CD14-positive monocyte (primary cell): ENCODE measurements around the gene ZNF800. TPM values are rescaled to one million over a fixed set of nuclear protein-coding genes. Genes with fewer than 3 reads are reported as not detected.

ENCODE experiments used
- DNase-seq, 3 donors: peaks; one replicate each; pipeline ENCODE4 v3.0.0-alpha.2; 2011 to 2022
- H2AFZ ChIP-seq: 2 replicates; pipeline ENCODE4 v1.6.0; 2012; ENCODE audit warnings: mild to moderate bottlenecking, low read depth, low read length, inconsistent platforms; ENCODE audit not compliant: insufficient read depth, poor library complexity, severe bottlenecking
- H3K27ac ChIP-seq, 2 donors: 1 replicate in 1 of 2; 2 replicates in 1 of 2; pipeline ENCODE4 v1.5.1; 2012 to 2013; ENCODE audit warnings: low read length in 2 of 2, control low read depth in 1 of 2, inconsistent platforms in 1 of 2, low read depth in 1 of 2, mild to moderate bottlenecking in 1 of 2
- H3K27me3 ChIP-seq, 2 donors: one replicate each; pipeline versions ENCODE4 v1.6.0 to v1.6.1; 2011 to 2013; ENCODE audit warnings: low read length in 2 of 2; ENCODE audit not compliant: control insufficient read depth in 2 of 2, insufficient read depth in 2 of 2
- H3K36me3 ChIP-seq, 2 donors: replicated peaks in 1 of 2; 1 replicate in 1 of 2; 2 replicates in 1 of 2; pipeline versions ENCODE4 v1.5.1 to v1.6.1; 2012 to 2013; ENCODE audit warnings: low read length in 2 of 2, control low read depth in 1 of 2, inconsistent platforms in 1 of 2, mild to moderate bottlenecking in 1 of 2; ENCODE audit not compliant: insufficient read depth in 2 of 2, control insufficient read depth in 1 of 2
- H3K4me1 ChIP-seq, 2 donors: 1 replicate in 1 of 2; 2 replicates in 1 of 2; pipeline versions ENCODE4 v1.5.1 to v1.6.1; 2012 to 2013; ENCODE audit warnings: low read length in 2 of 2, control low read depth in 1 of 2, inconsistent platforms in 1 of 2, mild to moderate bottlenecking in 1 of 2, moderate library complexity in 1 of 2; ENCODE audit not compliant: insufficient read depth in 2 of 2, control insufficient read depth in 1 of 2
- H3K4me2 ChIP-seq: replicated peaks from 2 replicates; pipeline ENCODE3; 2012; ENCODE audit warnings: low read length, moderate library complexity, mild to moderate bottlenecking; ENCODE audit not compliant: poor library complexity, severe bottlenecking; ENCODE audit errors: extremely low read depth
- H3K4me3 ChIP-seq, 3 experiments: fragments of 200-600 bp in 1 of 3; sonication (generic) in 1 of 3; replicated peaks in 1 of 3; 1 replicate in 2 of 3; 2 replicates in 1 of 3; pipeline ENCODE4 v1.5.1; 2011 to 2013; ENCODE audit warnings: low read length in 3 of 3, mild to moderate bottlenecking in 3 of 3, control low read depth in 2 of 3, low read depth in 2 of 3, inconsistent platforms in 1 of 3, moderate library complexity in 1 of 3
- H3K79me2 ChIP-seq: 2 replicates; pipeline ENCODE4 v1.6.0; 2012; ENCODE audit warnings: mild to moderate bottlenecking, control low read depth, inconsistent platforms, low read length, moderate library complexity; ENCODE audit not compliant: insufficient read depth
- H3K9ac ChIP-seq: 2 replicates; pipeline ENCODE4 v1.6.0; 2017; ENCODE audit warnings: low read length, mild to moderate bottlenecking; ENCODE audit not compliant: insufficient read depth, poor library complexity, severe bottlenecking
- H3K9me3 ChIP-seq, 2 donors: replicated peaks in 1 of 2; 1 replicate in 1 of 2; 2 replicates in 1 of 2; pipeline versions ENCODE4 v1.5.1 to v1.6.1; 2012 to 2013; ENCODE audit warnings: low read length in 2 of 2, control low read depth in 1 of 2; ENCODE audit not compliant: control insufficient read depth in 1 of 2, insufficient read depth in 1 of 2
- H4K20me1 ChIP-seq: 2 replicates; pipeline ENCODE4 v1.6.0; 2012; ENCODE audit warnings: mild to moderate bottlenecking, low read length, control low read depth, moderate library complexity; ENCODE audit not compliant: insufficient read depth
- H3K27ac Mint-ChIP-seq, 7 donors: one replicate each; pipeline ENCODE4 v1.8.0; 2020; ENCODE audit warnings: mild to moderate bottlenecking in 7 of 7, mixed read lengths in 7 of 7, moderate library complexity in 6 of 7, inconsistent platforms in 2 of 7
- H3K27me3 Mint-ChIP-seq, 3 donors: one replicate each; pipeline ENCODE4 v1.8.0; 2021 to 2022; ENCODE audit warnings: low read depth in 3 of 3, mild to moderate bottlenecking in 3 of 3, mixed read lengths in 3 of 3, moderate library complexity in 3 of 3, inconsistent platforms in 1 of 3
- H3K36me3 Mint-ChIP-seq, 2 donors: one replicate each; pipeline ENCODE4 v1.8.0; 2020; ENCODE audit warnings: mixed read lengths in 2 of 2, inconsistent platforms in 1 of 2, mild to moderate bottlenecking in 1 of 2
- H3K4me1 Mint-ChIP-seq: one replicate; pipeline ENCODE4 v1.8.0; 2020; ENCODE audit warnings: mild to moderate bottlenecking, mixed read lengths
- H3K4me3 Mint-ChIP-seq, 2 donors: one replicate each; pipeline ENCODE4 v1.8.0; 2020; ENCODE audit warnings: mild to moderate bottlenecking in 2 of 2, mixed read lengths in 2 of 2, moderate library complexity in 1 of 2
- H3K9me3 Mint-ChIP-seq, 7 donors: one replicate each; pipeline ENCODE4 v1.8.0; 2020 to 2022; ENCODE audit warnings: mixed read lengths in 7 of 7, mild to moderate bottlenecking in 6 of 7, moderate library complexity in 6 of 7, inconsistent platforms in 2 of 7
- CTCF ChIP-seq: fragments of 200-600 bp; IDR thresholded peaks from one replicate; pipeline ENCODE4 v1.8.0; 2022; ENCODE audit warnings: antibody characterized with exemption, mild to moderate bottlenecking
- whole genome bisulfite sequencing: methylation state at CpG from one replicate; pipeline ENCODE4 v1.1.5; 2013; ENCODE audit warnings: missing lambda C conversion rate; ENCODE audit not compliant: insufficient coverage; 5-methylcytosine and 5-hydroxymethylcytosine counted together
- intact Hi-C, 2 donors: fragments of 100-400 bp; cut with micrococcal nuclease; formaldehyde crosslinking; loops; one replicate each; pipeline versions ENCODE4 v1.15.0 to v1.15.1; 2023
- polyA plus RNA-seq, 3 donors: library from polyadenylated mRNA; depleted of rRNA in 1 of 3; unstranded in 2 of 3; stranded (reverse) in 1 of 3; fragments of 300-500 nt in 2 of 3; fragments of >200 nt in 1 of 3; fragmentation: Illumina TruSeq in 2 of 3; gene quantifications; 1 replicate in 2 of 3; 2 replicates in 1 of 3; pipeline ENCODE4 v1.2.3, GENCODE V29; 2012 to 2021

ZNF800 gene
- polyA plus RNA-seq, 3 donors: 11.8 to 19.6 (median 16.2) TPM

GRCh38 chr7:127336458-127336857 lies 56.0 kb downstream of the ZNF800 start:
- Histone ChIP-seq H4K20me1 (no peaks in the 10 kb centered on the region), H2AFZ (no peak overlapping the region), H3K79me2 (no peaks in the 10 kb centered on the region), H3K4me2 (no peak overlapping the region), H3K36me3 (no peaks in the 10 kb centered on the region), H3K4me3 (no peak overlapping the region), H3K4me1 (no peaks in the 10 kb centered on the region), H3K27me3 (peaks cover 0 to 4% of the 10 kb centered on the region in 2 donors), H3K9me3 (no peaks in the 10 kb centered on the region), H3K27ac (no peak overlapping the region), H3K9ac (no peak overlapping the region)
- no peaks in the 10 kb centered on the region for H3K4me1 Mint-ChIP-seq
- no peaks in the 10 kb centered on the region for H3K36me3 Mint-ChIP-seq
- DNase-seq: no peak
- H3K9me3 Mint-ChIP-seq: peaks cover 0 to 3% (median 0%) of the 10 kb centered on the region in 7 donors
- intact Hi-C loops: no loop called here
- peaks cover 4 to 21% (median 5%) of the 10 kb centered on the region in 3 donors for H3K27me3 Mint-ChIP-seq
- H3K27ac Mint-ChIP-seq: no peak overlapping the region
- no peak overlapping the region for H3K4me3 Mint-ChIP-seq
- TF ChIP-seq CTCF: no peak
- 100% methylated on average over 2 of the region's 2 CpGs for WGBS

GRCh38 chr7:127332880-127333279 lies 59.6 kb downstream of the ZNF800 start:
- H3K27ac ChIP-seq: no peak overlapping the region
- no peak for DNase-seq
- Mint-ChIP-seq H3K4me1 (no peaks in the 10 kb centered on the region), H3K4me3 (no peak overlapping the region), H3K9me3 (peaks cover 0 to 3% (median 0%) of the 10 kb centered on the region in 7 donors), H3K27ac (no peak overlapping the region), H3K36me3 (no peaks in the 10 kb centered on the region), H3K27me3 (peaks cover 3 to 16% (median 3%) of the 10 kb centered on the region in 3 donors)
- intact Hi-C loops: no loop called here
- peaks cover 0 to 4% of the 10 kb centered on the region in 2 donors for H3K27me3 ChIP-seq
- TF ChIP-seq CTCF: no peak
- H3K4me2 ChIP-seq: no peak overlapping the region
- WGBS: no CpG with 5 or more reads among the region's 2 CpGs
- no peaks in the 10 kb centered on the region for H4K20me1 ChIP-seq
- H2AFZ ChIP-seq: no peak overlapping the region
- H3K9ac ChIP-seq: no peak overlapping the region
- no peaks in the 10 kb centered on the region for H3K9me3 ChIP-seq
- H3K4me3 ChIP-seq: no peak overlapping the region
- no peaks in the 10 kb centered on the region for H3K36me3 ChIP-seq
- no peaks in the 10 kb centered on the region for H3K79me2 ChIP-seq
- H3K4me1 ChIP-seq: no peaks in the 10 kb centered on the region
